ENCODE data around the gene TMPRSS6. TPM values are rescaled to one million over a fixed set of nuclear protein-coding genes. Genes with fewer than 3 reads are reported as not detected.

TMPRSS6 gene
- total and polyA plus RNA-seq, 2 of the 13 experiments (the other 11 are each of a cell fraction or from before 2014, with no cell fraction given) = 4.2 to 4.8 TPM

DNA sequence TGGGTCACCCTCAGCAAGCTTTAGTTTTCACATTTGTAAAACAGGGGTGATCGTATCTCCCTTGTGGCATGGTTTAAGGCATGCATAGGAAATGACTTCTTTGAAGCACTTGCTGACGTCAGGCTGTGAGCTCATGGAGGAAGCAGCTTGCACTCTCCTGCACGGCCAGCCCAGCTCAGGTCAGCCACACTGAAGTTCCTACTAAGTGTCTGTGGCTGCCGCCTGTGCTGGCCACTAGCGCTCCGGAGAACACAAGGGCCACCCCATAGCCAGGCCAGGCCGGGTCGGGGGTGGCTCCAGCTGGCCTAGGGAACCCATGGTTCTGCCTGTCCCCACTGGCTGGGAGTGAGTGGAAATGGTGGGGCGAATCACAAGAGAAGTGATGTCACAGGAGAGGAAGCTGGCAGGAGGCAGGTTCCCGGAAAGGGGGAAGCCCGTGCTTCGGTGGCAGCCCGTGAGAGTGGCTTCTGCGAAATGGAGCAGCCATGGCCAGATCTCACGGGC is 29.8 kb downstream of the TMPRSS6 start (continued):
- no peak for TF ChIP-seq STAT5B (CRISPR knock-in tag; IDR thresholded peaks at IDR 0.05)
- no peak for TF ChIP-seq CEBPG (CRISPR knock-in tag; IDR thresholded peaks at IDR 0.05)
- TF ChIP-seq EEA1 (CRISPR knock-in tag; IDR thresholded peaks at IDR 0.05; ENCODE audit: borderline replicate concordance) = no peak
- TF ChIP-seq, protein P1, sequence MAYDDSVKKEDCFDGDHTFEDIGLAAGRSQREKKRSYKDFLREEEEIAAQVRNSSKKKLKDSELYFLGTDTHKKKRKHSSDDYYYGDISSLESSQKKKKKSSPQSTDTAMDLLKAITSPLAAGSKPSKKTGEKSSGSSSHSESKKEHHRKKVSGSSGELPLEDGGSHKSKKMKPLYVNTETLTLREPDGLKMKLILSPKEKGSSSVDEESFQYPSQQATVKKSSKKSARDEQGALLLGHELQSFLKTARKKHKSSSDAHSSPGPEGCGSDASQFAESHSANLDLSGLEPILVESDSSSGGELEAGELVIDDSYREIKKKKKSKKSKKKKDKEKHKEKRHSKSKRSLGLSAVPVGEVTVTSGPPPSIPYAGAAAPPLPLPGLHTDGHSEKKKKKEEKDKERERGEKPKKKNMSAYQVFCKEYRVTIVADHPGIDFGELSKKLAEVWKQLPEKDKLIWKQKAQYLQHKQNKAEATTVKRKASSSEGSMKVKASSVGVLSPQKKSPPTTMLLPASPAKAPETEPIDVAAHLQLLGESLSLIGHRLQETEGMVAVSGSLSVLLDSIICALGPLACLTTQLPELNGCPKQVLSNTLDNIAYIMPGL (CRISPR knock-in tag; IDR thresholded peaks at IDR 0.05; ENCODE audit: borderline replicate concordance in 1 of 2, low read depth in 1 of 2) = no peak
- TF ChIP-seq, protein P2, sequence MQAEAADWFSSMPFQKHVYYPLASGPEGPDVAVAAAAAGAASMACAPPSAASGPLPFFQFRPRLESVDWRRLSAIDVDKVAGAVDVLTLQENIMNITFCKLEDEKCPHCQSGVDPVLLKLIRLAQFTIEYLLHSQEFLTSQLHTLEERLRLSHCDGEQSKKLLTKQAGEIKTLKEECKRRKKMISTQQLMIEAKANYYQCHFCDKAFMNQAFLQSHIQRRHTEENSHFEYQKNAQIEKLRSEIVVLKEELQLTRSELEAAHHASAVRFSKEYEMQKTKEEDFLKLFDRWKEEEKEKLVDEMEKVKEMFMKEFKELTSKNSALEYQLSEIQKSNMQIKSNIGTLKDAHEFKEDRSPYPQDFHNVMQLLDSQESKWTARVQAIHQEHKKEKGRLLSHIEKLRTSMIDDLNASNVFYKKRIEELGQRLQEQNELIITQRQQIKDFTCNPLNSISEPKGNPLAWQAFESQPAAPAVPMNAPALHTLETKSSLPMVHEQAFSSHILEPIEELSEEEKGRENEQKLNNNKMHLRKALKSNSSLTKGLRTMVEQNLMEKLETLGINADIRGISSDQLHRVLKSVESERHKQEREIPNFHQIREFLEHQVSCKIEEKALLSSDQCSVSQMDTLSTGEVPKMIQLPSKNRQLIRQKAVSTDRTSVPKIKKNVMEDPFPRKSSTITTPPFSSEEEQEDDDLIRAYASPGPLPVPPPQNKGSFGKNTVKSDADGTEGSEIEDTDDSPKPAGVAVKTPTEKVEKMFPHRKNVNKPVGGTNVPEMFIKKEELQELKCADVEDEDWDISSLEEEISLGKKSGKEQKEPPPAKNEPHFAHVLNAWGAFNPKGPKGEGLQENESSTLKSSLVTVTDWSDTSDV (CRISPR knock-in tag; IDR thresholded peaks at IDR 0.05) = no peak

DNA sequence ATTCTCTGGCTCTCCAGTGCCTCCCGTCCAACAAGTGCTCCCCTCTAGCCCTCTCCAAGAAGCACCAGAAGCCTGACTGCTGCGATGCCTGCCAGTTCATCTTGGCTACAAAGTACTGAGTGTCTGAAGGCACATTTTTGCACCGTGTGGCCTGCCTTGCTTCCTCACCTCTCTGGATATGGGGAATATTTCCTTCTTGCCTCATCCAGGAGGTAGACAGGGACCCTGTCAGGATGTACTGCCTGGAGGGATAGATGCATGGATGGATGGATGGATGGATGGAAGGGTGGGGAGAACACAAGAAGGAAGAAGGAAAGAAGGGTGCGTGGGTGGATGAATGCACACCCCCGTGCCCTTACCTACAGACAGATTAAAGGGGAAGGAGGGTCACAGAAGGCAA is 30.4 kb downstream of the TMPRSS6 start:
- in situ Hi-C loops (cut with HindIII; ENCODE audit: extremely low pct_ligation_motif_present, low pct_unique_long_range_greater_than_20kb) = no loop called here
- CTCF ChIA-PET (ENCODE audit: low intra/inter-chr PET ratio, low total read pairs) = no interaction called here
- TF ChIP-seq SIX4 (CRISPR knock-in tag; IDR thresholded peaks at IDR 0.05) = no peak
- no peak for TF ChIP-seq MEF2D (CRISPR knock-in tag; IDR thresholded peaks at IDR 0.05)
- TF ChIP-seq, protein P3, sequence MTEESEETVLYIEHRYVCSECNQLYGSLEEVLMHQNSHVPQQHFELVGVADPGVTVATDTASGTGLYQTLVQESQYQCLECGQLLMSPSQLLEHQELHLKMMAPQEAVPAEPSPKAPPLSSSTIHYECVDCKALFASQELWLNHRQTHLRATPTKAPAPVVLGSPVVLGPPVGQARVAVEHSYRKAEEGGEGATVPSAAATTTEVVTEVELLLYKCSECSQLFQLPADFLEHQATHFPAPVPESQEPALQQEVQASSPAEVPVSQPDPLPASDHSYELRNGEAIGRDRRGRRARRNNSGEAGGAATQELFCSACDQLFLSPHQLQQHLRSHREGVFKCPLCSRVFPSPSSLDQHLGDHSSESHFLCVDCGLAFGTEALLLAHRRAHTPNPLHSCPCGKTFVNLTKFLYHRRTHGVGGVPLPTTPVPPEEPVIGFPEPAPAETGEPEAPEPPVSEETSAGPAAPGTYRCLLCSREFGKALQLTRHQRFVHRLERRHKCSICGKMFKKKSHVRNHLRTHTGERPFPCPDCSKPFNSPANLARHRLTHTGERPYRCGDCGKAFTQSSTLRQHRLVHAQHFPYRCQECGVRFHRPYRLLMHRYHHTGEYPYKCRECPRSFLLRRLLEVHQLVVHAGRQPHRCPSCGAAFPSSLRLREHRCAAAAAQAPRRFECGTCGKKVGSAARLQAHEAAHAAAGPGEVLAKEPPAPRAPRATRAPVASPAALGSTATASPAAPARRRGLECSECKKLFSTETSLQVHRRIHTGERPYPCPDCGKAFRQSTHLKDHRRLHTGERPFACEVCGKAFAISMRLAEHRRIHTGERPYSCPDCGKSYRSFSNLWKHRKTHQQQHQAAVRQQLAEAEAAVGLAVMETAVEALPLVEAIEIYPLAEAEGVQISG (CRISPR knock-in tag; IDR thresholded peaks at IDR 0.05) = no peak
- no peak for TF ChIP-seq ELF4 (CRISPR knock-in tag; IDR thresholded peaks at IDR 0.05; ENCODE audit: borderline replicate concordance)
- TF ChIP-seq ISX (CRISPR knock-in tag; conservative IDR thresholded peaks at IDR 0.05) = no peak
- TF ChIP-seq ZNF354B (CRISPR knock-in tag; IDR thresholded peaks at IDR 0.05) = no peak
- no peak for TF ChIP-seq FOXM1 (CRISPR knock-in tag; IDR thresholded peaks at IDR 0.05)
- TF ChIP-seq BCL6 (CRISPR knock-in tag; IDR thresholded peaks at IDR 0.05) = no peak
- TF ChIP-seq HOXA5 (CRISPR knock-in tag; IDR thresholded peaks at IDR 0.05) = no peak
- no peak for TF ChIP-seq SCMH1 (CRISPR knock-in tag; IDR thresholded peaks at IDR 0.05; ENCODE audit: borderline replicate concordance)
- no peak for TF ChIP-seq MIXL1 (CRISPR knock-in tag; IDR thresholded peaks at IDR 0.05)
- TF ChIP-seq HOXA3 (CRISPR knock-in tag; IDR thresholded peaks at IDR 0.05) = no peak
- no peak for TF ChIP-seq NBN (conservative IDR thresholded peaks at IDR 0.05)
- TF ChIP-seq ZSCAN20 (CRISPR knock-in tag; IDR thresholded peaks at IDR 0.05; ENCODE audit: borderline replicate concordance) = no peak

More for the DNA sequence above, 30.4 kb downstream of the TMPRSS6 start:
- Histone ChIP-seq H3K4me3 (replicated peaks in 1 of 3; ENCODE audit: insufficient read depth in 1 of 3, low read depth in 2 of 3, low read length in 3 of 3) (no peak overlapping the region), H3K4me2 (ENCODE audit: low read depth, low read length) (no peak overlapping the region), H3K27me3 (ENCODE audit: control insufficient read depth in 1 of 2, insufficient read depth in 2 of 2, low read length in 2 of 2) (no peaks in the 10 kb centered on the region; a peak in 1 of 5 replicates), H3K36me3 (replicated peaks in 1 of 2; ENCODE audit: control insufficient read depth in 1 of 2, insufficient read depth in 2 of 2, low read length in 2 of 2) (no peaks in the 10 kb centered on the region), H3K4me1 (ENCODE audit: insufficient read depth, low read length) (peaks cover 17% of the 10 kb centered on the region; the same call in 1 of the 2 replicates), H2AFZ (ENCODE audit: low read length) (no peak overlapping the region), H3K9ac (ENCODE audit: insufficient read depth, low read depth, low read length) (no peak overlapping the region), H3K9me3 (ENCODE audit: low read length) (no peaks in the 10 kb centered on the region), H3K79me2 (ENCODE audit: insufficient read depth, low read length) (no peaks in the 10 kb centered on the region), H4K20me1 (ENCODE audit: insufficient read depth, low read length) (no peaks in the 10 kb centered on the region), H3K27ac (ENCODE audit: extremely low read length, insufficient read depth, low read length) (no peak overlapping the region)
- no peak for DNase-seq (ENCODE audit: low spot score)
- no peak for ATAC-seq
- POLR2A ChIA-PET = no interaction called here
- 50% methylated on average over 5 of the region's 5 CpGs for WGBS (ENCODE audit: low lambda C conversion rate)
- no TSS peak for BruUV-seq (replicated peaks)
- no peak for FAIRE-seq
- intact Hi-C loops (cut with micrococcal nuclease; ENCODE audit: unreplicated experiment) = loop anchor here (5.0 kb wide), 1 partner anchor 68 kb away; the partner anchor contains the start of gene IL2RB
